Measurements from ENCODE around the gene LRRC15. TPM values are rescaled to one million over a fixed set of nuclear protein-coding genes. Genes with fewer than 3 reads are reported as not detected.

The LRRC15 gene
- total and polyA plus RNA-seq, 8 donors: 0.03 to 6.2 (median 0.16) TPM

DNA sequence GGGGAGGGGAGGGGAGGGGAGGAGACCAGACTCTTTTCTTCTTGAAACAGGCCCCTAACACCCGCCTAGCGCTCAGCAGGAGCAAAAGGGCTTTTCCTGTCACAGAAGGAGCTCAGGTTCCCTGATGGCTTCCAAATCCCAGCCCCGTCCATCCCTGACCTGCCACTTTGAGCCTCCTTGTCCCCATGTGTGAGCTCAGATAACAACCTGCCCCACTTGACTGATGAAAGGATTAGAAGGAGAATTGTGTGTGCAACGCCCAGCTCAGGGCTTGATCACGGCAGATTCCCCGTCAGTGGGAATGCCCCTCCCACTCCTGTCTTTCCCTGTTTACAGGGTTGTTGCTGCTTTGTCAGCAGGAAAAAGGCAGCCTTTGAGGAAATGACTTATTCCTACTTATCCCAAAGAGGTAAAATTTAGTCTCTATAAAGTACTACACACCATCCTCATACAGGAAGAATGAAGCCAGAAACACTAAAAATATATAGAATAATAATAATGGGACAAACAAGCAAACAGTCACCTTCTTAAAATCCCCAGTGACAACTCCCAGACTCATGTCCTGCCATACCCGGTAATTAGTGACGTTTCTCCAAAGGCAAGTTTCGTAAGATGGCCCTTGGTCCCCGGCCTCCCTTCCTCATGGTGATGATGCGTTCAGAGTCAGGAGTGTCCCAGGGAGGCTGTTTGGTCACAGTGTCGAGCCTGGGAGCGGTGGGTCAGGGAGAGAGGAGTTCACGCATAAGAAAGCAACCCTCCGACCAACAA is 6.1 kb upstream of the LRRC15 start:
- TF ChIP-seq, protein P1, sequence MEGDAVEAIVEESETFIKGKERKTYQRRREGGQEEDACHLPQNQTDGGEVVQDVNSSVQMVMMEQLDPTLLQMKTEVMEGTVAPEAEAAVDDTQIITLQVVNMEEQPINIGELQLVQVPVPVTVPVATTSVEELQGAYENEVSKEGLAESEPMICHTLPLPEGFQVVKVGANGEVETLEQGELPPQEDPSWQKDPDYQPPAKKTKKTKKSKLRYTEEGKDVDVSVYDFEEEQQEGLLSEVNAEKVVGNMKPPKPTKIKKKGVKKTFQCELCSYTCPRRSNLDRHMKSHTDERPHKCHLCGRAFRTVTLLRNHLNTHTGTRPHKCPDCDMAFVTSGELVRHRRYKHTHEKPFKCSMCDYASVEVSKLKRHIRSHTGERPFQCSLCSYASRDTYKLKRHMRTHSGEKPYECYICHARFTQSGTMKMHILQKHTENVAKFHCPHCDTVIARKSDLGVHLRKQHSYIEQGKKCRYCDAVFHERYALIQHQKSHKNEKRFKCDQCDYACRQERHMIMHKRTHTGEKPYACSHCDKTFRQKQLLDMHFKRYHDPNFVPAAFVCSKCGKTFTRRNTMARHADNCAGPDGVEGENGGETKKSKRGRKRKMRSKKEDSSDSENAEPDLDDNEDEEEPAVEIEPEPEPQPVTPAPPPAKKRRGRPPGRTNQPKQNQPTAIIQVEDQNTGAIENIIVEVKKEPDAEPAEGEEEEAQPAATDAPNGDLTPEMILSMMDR (IDR thresholded peaks at IDR 0.05): no peak
- Histone ChIP-seq H3K36me3 (no peaks in the 10 kb centered on the region), H3K4me3 (no peak overlapping the region), H3K9me3 (no peaks in the 10 kb centered on the region), H3K27ac (no peak overlapping the region), H3K27me3 (peaks cover 0 to 42% of the 10 kb centered on the region in 2 donors), H3K4me1 (no peaks in the 10 kb centered on the region)
- DNase-seq: no peak
- intact Hi-C loops (cut with DNase I): no loop called here
- ATAC-seq: no peak

DNA sequence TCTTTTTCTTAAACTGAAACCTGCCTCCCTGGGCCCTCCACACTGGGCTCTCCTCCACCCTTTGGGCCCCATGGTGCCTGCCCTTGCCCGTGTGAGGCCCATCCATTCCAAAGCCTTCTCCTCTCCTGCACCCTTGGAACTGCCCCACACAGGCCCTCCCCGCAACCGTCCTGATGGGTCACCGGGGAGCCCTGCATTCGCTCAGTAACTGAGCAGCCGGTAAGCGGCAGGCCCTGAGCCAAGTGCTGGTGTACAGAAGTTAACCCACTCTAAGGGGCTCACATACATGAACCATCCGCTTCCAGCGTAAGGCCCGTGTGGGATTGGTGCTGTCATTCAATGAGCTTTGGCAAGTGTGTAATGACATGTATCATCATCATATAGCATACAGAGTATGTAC is 5.4 kb upstream of the LRRC15 start:
- TF ChIP-seq, protein P1 (IDR thresholded peaks at IDR 0.05): no peak
- Histone ChIP-seq H3K36me3 (no peaks in the 10 kb centered on the region), H3K4me3 (no peak overlapping the region), H3K4me1 (no peaks in the 10 kb centered on the region), H3K9me3 (no peaks in the 10 kb centered on the region), H3K27me3 (peaks cover 0 to 49% of the 10 kb centered on the region in 2 donors), H3K27ac (no peak overlapping the region)
- intact Hi-C loops (cut with DNase I): no loop called here
- no peak for ATAC-seq
- peak in 1 of 4 donors; percentile 48 for DNase-seq

DNA sequence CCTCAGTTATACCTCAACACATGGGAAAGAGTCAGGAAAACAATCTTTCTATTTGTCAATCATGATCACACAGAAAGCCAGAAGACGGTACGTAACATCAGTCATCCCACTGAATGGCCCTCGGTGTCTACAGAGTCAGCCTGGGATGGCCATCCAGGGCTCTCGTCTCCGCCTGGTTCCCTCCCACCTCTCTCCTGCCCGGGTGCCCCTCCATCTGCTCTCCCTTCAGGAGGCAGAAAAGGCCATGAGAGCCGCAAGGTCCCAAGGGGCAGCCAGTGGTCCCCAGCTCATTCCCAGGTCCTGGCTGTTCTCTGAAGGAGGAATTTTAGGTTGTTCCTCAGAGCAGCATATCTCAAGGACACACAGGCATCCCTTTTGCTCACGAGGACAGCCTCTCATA is 4.4 kb upstream of the LRRC15 start:
- DNase-seq (peak in 1 of 4 donors; percentile 64), ATAC-seq (no peak)
- intact Hi-C loops (cut with DNase I): no loop called here
- H3K4me1 ChIP-seq: no peaks in the 10 kb centered on the region
- TF ChIP-seq, protein P1 (IDR thresholded peaks at IDR 0.05): no peak
- H3K9me3 ChIP-seq: no peaks in the 10 kb centered on the region
- no peaks in the 10 kb centered on the region for H3K36me3 ChIP-seq
- no peak overlapping the region for H3K27ac ChIP-seq
- H3K27me3 ChIP-seq: peaks cover 0 to 57% of the 10 kb centered on the region in 2 donors
- H3K4me3 ChIP-seq: no peak overlapping the region

DNA sequence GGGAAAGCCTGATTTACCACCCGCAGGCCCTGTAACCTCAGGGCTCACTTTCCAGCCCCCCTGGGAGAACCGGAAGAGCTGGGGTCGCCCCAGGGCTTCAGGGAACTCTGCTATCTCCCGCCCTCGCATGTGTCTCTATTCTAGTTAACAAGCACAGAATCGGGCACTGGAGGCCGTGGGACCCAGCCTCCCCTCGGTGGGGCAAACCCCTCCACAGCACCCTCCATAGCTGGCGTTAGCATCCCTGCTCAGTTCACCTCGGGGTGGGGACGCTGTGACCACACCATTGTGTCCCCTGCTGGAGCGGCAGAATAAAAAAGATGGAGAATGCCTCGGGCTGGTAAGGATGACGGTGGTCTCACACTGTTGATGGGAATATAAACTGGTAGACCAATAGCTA is 3.5 kb upstream of the LRRC15 start:
- Histone ChIP-seq H3K4me1 (no peaks in the 10 kb centered on the region), H3K4me3 (no peak overlapping the region), H3K27ac (no peak overlapping the region), H3K27me3 (peaks cover 0 to 57% of the 10 kb centered on the region in 2 donors), H3K9me3 (no peaks in the 10 kb centered on the region), H3K36me3 (no peaks in the 10 kb centered on the region)
- intact Hi-C loops (cut with DNase I): no loop called here
- DNase-seq (no peak), ATAC-seq (no peak)
- TF ChIP-seq, protein P1 (IDR thresholded peaks at IDR 0.05): no peak

DNA sequence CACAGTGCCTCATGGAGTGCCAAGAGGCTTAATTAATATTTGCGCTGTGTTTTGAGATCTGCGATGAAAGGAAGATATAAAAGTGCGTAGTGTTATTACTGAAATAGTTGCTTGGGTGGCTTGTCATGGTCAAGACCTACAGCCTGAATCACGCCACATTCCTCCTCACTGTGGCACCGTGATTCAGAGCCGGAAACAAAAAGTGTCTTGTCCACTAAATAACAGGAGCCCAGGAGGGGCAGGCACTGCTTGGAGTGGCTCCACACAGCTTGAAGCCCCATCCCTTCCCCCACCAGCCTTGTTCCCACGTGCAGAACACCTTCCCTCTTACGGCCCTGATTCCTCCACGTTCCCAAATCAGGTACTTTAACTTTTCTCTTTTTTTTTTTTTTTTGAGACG is 1.2 kb upstream of the LRRC15 start:
- no peak overlapping the region for H3K27ac ChIP-seq
- no peaks in the 10 kb centered on the region for H3K36me3 ChIP-seq
- no peak overlapping the region for H3K4me3 ChIP-seq
- no peak for DNase-seq
- H3K4me1 ChIP-seq: no peaks in the 10 kb centered on the region
- intact Hi-C loops (cut with DNase I): no loop called here
- H3K9me3 ChIP-seq: no peaks in the 10 kb centered on the region
- peaks cover 0 to 42% of the 10 kb centered on the region in 2 donors for H3K27me3 ChIP-seq
- TF ChIP-seq, protein P1 (IDR thresholded peaks at IDR 0.05): no peak
- ATAC-seq: peak; percentile 13
